GM12874 (cell line): ENCODE data around the gene ZNF813.

Experiments
- TF ChIP-seq, protein P1 (sequence below): IDR thresholded peaks from 2 replicates; pipeline ENCODE4 v1.5.1; 2011; ENCODE audit warnings: low read depth, mild to moderate bottlenecking, control low read depth, low read length, moderate library complexity; ENCODE audit not compliant: insufficient read depth

ZNF813 gene

DNA sequence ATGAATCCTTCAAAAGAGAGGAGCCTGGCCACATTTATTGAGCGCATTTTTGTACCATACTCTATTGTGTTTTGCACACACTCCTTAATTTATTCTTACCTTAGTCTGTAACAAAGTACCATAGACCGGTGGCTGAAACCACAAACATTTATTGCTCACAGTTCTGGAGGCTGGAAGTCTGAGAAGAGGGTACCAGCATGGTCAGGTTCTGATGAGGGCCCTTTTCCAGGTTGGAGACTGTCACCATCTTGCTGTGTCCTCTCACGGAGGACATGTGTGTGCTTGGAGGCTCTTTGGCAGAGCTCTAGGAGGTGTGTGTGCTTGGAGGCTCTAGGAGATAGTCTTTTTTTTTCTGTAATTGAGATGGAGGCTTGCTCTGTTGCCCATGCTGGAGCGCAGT lies 72.6 kb downstream of the ZNF813 start:
- TF ChIP-seq, protein P1, sequence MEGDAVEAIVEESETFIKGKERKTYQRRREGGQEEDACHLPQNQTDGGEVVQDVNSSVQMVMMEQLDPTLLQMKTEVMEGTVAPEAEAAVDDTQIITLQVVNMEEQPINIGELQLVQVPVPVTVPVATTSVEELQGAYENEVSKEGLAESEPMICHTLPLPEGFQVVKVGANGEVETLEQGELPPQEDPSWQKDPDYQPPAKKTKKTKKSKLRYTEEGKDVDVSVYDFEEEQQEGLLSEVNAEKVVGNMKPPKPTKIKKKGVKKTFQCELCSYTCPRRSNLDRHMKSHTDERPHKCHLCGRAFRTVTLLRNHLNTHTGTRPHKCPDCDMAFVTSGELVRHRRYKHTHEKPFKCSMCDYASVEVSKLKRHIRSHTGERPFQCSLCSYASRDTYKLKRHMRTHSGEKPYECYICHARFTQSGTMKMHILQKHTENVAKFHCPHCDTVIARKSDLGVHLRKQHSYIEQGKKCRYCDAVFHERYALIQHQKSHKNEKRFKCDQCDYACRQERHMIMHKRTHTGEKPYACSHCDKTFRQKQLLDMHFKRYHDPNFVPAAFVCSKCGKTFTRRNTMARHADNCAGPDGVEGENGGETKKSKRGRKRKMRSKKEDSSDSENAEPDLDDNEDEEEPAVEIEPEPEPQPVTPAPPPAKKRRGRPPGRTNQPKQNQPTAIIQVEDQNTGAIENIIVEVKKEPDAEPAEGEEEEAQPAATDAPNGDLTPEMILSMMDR: no peak

DNA sequence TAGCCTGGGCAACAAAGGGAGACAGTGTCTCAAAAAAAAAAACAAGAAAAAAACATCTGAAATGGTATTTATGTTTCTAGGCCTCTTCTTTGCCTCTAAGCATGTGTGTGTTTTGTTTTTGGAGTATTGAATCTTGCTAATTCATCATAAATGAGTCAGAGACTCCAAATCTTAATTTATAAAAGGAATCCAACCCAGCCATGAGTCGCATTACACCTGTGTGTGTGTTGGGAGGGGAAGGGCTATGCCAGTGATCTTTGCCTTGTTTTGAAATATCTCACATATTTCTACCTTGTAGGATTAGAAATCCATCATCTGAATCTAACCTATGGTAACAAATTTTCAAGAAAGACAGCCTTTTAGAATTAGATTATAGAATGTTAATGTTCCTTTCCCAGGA lies 74.4 kb downstream of the ZNF813 start:
- TF ChIP-seq, protein P1: no peak

DNA sequence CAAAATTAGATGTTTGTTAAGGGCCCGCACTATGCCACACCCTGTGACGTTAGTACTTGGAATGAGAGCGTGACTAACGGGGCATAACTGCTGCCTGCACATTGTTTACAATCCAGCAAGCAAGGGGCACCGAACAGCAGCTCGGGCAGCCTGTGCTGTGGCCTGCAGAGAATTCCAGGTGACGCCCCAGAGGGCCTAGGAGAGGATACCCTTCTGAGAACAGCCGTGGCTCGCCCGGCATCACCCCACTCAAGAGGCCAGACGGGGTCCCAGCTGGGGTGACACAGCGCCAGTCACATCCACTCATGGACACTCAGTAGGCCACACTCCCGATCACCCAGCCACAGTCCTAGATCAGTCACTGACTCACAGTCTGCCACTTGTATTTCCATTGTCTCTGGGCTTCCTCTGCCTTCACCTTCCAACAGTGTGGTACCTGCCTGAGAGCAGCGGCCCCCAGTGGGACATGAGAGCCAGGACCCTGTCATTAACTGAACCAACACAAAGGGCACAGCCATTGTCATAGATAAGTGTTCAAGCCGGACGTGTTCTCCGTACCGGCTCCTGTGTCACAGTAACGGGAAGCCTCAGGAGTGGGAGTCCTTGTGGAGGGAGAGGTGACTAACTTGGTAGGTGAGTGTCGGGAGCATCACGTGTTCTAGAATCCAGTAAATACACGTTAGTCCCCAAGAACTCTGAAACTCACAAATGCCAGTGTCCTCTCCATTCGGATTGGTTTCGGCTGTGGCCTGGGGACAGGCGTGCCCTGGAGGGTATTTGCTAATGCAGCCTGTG lies 77.9 kb downstream of the ZNF813 start:
- TF ChIP-seq, protein P1: no peak
